Neural cell (in vitro differentiated cells): ENCODE measurements around the gene PPARG. TPM values are rescaled to one million over a fixed set of nuclear protein-coding genes. Genes with fewer than 3 reads are reported as not detected.
"Not testable (repeated sequence)": the region's sequence is repeated elsewhere in the genome, so short reads cannot be mapped to it uniquely, and the experiment has no call there.

Experiments used
- H2AFZ ChIP-seq: fragments of 200-600, 300-800 bp; sonication (generic), shearing (Covaris generic); 2 replicates; pipeline ENCODE4 v1.6.0; 2014; ENCODE audit warnings: low read depth, mild to moderate bottlenecking, antibody characterized with exemption, low read length, moderate library complexity
- H3F3A ChIP-seq: fragments of 200-600 bp; shearing (Covaris generic); 2 replicates; pipeline ENCODE4 v1.6.1; 2016; ENCODE audit warnings: mild to moderate bottlenecking, moderate library complexity, mixed read lengths, antibody characterized with exemption, low read length; ENCODE audit not compliant: insufficient read depth, poor library complexity, severe bottlenecking
- H3K27ac ChIP-seq: fragments of 200-600, 300-800 bp; sonication (generic), shearing (Covaris generic); 2 replicates; pipeline ENCODE4 v1.5.1; 2014; ENCODE audit warnings: mild to moderate bottlenecking, low read length, moderate library complexity
- H3K27me3 ChIP-seq: fragments of 300-800, 200-600 bp; sonication (generic), shearing (Covaris generic); 2 replicates; pipeline ENCODE4 v1.6.0; 2014; ENCODE audit warnings: mild to moderate bottlenecking, low read depth, low read length, moderate library complexity; ENCODE audit not compliant: insufficient read depth
- H3K36me3 ChIP-seq: fragments of 300-800, 200-600 bp; sonication (generic), shearing (Covaris generic); 2 replicates; pipeline ENCODE4 v1.5.1; 2014; ENCODE audit warnings: mild to moderate bottlenecking, antibody characterized with exemption, low read length, moderate library complexity; ENCODE audit not compliant: insufficient read depth
- H3K4me2 ChIP-seq: fragments of 300-800, 200-600 bp; sonication (generic), shearing (Covaris generic); 2 replicates; pipeline ENCODE4 v1.6.0; 2014; ENCODE audit warnings: mild to moderate bottlenecking, low read length
- H3K4me3 ChIP-seq: fragments of 300-800, 200-600 bp; sonication (generic), shearing (Covaris generic); 2 replicates; pipeline ENCODE4 v1.5.1; 2014; ENCODE audit warnings: mild to moderate bottlenecking, low read length, moderate library complexity
- H3K79me2 ChIP-seq: fragments of 200-600 bp; shearing (Covaris generic); replicated peaks from 2 replicates; pipeline ENCODE4 v1.6.0; 2014; ENCODE audit warnings: mild to moderate bottlenecking, low read length, moderate library complexity; ENCODE audit not compliant: insufficient read depth
- H3K9ac ChIP-seq: fragments of 300-800, 200-600 bp; sonication (generic), shearing (Covaris generic); 2 replicates; pipeline ENCODE4 v1.6.1; 2016; ENCODE audit warnings: mild to moderate bottlenecking, low read length, mixed read lengths
- H3K9me2 ChIP-seq: fragments of 200-600 bp; shearing (Covaris generic); 2 replicates; pipeline ENCODE4 v1.6.1; 2016; ENCODE audit warnings: mild to moderate bottlenecking, low read length, mixed read lengths; ENCODE audit not compliant: insufficient read depth
- H3K9me3 ChIP-seq: fragments of 200-600, 300-800 bp; sonication (generic), shearing (Covaris generic); 2 replicates; pipeline ENCODE4 v1.6.1; 2016; ENCODE audit warnings: mild to moderate bottlenecking, mixed run types, low read length, moderate library complexity, mixed read lengths
- H4K20me1 ChIP-seq: fragments of 200-600 bp; shearing (Covaris generic); 2 replicates; pipeline ENCODE4 v1.6.1; 2016; ENCODE audit warnings: mild to moderate bottlenecking, mixed run types; ENCODE audit not compliant: insufficient read depth
- CTCF ChIP-seq: fragments of 450-650 bp; IDR thresholded peaks from 2 replicates; pipeline ENCODE4 v1.5.1; 2014; ENCODE audit warnings: antibody characterized with exemption, mild to moderate bottlenecking, moderate library complexity; ENCODE audit not compliant: poor library complexity, severe bottlenecking
- EP300 ChIP-seq: fragments of 450-650 bp; conservative IDR thresholded peaks from 2 replicates; pipeline ENCODE4 v1.6.1; 2014; ENCODE audit warnings: antibody characterized with exemption, mild to moderate bottlenecking, moderate library complexity; ENCODE audit not compliant: poor library complexity, severe bottlenecking
- EZH2 ChIP-seq: fragments of 200-600, 300-800 bp; shearing (Covaris generic), sonication (generic); IDR thresholded peaks from 2 replicates; pipeline ENCODE4 v1.6.1; 2014; ENCODE audit warnings: antibody characterized with exemption, low read length, borderline replicate concordance, mild to moderate bottlenecking; ENCODE audit not compliant: insufficient read depth, poor library complexity, severe bottlenecking
- MXI1 ChIP-seq: fragments of 450-650 bp; conservative IDR thresholded peaks from 2 replicates; pipeline ENCODE4 v1.6.1; 2014; ENCODE audit warnings: antibody characterized with exemption, mild to moderate bottlenecking; ENCODE audit not compliant: poor library complexity, severe bottlenecking
- POLR2AphosphoS5 ChIP-seq: IDR thresholded peaks from 2 replicates; pipeline ENCODE4 v1.6.1; 2012
- RAD21 ChIP-seq: fragments of 450-650 bp; conservative IDR thresholded peaks from 2 replicates; pipeline ENCODE4 v1.6.1; 2014; ENCODE audit warnings: antibody characterized with exemption, mild to moderate bottlenecking, moderate library complexity
- REST ChIP-seq: IDR thresholded peaks from 2 replicates; pipeline ENCODE4 v1.6.1; 2012; ENCODE audit warnings: borderline replicate concordance
- SMC3 ChIP-seq: fragments of 450-650 bp; conservative IDR thresholded peaks from 2 replicates; pipeline ENCODE4 v1.6.1; 2014; ENCODE audit warnings: antibody characterized with exemption, mild to moderate bottlenecking, moderate library complexity; ENCODE audit not compliant: poor library complexity
- TAF1 ChIP-seq: IDR thresholded peaks from 2 replicates; pipeline ENCODE4 v1.6.1; 2012; ENCODE audit warnings: low read depth
- polyA plus RNA-seq: library from polyadenylated mRNA; depleted of rRNA; stranded (reverse); fragments of >200 nt; gene quantifications from 2 replicates; pipeline ENCODE4 v1.2.3, GENCODE V29; 2014

PPARG gene
- polyA plus RNA-seq, 1 donor from 2014 or later, result 0.35 TPM

GRCh38 chr3:12477256-12477655 lies 188.4 kb downstream of the PPARG start:
- Histone ChIP-seq H3K4me3 (no peak overlapping the region), H3K27me3 (no peaks in the 10 kb centered on the region), H3K79me2 (no peaks in the 10 kb centered on the region), H3K36me3 (no peaks in the 10 kb centered on the region), H4K20me1 (no peaks in the 10 kb centered on the region), H3K9me3 (no peaks in the 10 kb centered on the region), H2AFZ (no peak overlapping the region), H3F3A (no peaks in the 10 kb centered on the region), H3K4me2 (no peak overlapping the region), H3K9ac (no peak overlapping the region), H3K9me2 (no peaks in the 10 kb centered on the region), H3K27ac (no peak overlapping the region)
- TF ChIP-seq MXI1 (no peak), POLR2AphosphoS5 (no peak), RAD21 (no peak), TAF1 (no peak), SMC3 (no peak), EZH2 (no peak), REST (no peak), CTCF (no peak), EP300 (no peak)

- Histone ChIP-seq H3K27me3 (no peaks in the 10 kb centered on the region), H3K4me3 (no peak overlapping the region), H3F3A (peaks cover 2% of the 10 kb centered on the region), H3K27ac (no peak overlapping the region), H4K20me1 (no peaks in the 10 kb centered on the region), H3K9me2 (no peaks in the 10 kb centered on the region), H3K9me3 (no peaks in the 10 kb centered on the region), H3K4me2 (no peak overlapping the region), H3K36me3 (no peaks in the 10 kb centered on the region), H3K79me2 (no peaks in the 10 kb centered on the region), H2AFZ (no peak overlapping the region), H3K9ac (no peak overlapping the region)
- TF ChIP-seq EZH2, result no peak
- TF ChIP-seq RAD21, result no peak
- TF ChIP-seq MXI1, result no peak
- TF ChIP-seq TAF1, result no peak
- TF ChIP-seq EP300, result no peak
- no peak for TF ChIP-seq REST
- TF ChIP-seq POLR2AphosphoS5, result no peak
- TF ChIP-seq CTCF, result no peak
- TF ChIP-seq SMC3, result no peak
These were observed 189.5 kb downstream of the PPARG start for GRCh38 chr3:12478326-12478725.

- not testable (repeated sequence) for H3K27ac ChIP-seq, H3K27me3 ChIP-seq, H3K9me2 ChIP-seq, H3K79me2 ChIP-seq, H3K9me3 ChIP-seq, H3K4me3 ChIP-seq, H3K4me2 ChIP-seq, H2AFZ ChIP-seq, H3K36me3 ChIP-seq, H4K20me1 ChIP-seq, H3F3A ChIP-seq, H3K9ac ChIP-seq
These were observed 190.3 kb downstream of the PPARG start for GRCh38 chr3:12479198-12479597.
